Measurements from ENCODE around the gene PNPLA2.

Gene PNPLA2

DNA sequence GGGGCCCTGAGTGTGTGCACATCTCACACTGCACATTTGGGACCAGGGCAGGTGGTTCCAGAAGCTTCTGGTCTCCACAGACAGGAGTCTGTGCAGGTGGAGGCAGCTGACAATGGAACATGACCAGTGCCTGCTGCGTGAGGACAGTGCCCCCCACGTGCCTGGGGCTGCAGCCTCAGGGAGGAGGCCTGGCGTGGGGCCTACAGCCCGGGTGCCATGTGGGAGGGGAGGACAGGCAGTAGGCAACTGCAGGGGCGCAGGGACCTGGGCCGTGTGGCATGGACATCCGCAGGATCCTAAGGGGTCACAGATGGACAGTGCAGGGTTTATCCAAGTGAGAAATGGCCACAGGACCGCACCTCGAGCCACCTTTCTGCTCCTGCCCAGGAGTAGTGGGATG, 52.8 kb downstream of the PNPLA2 start:
- no peak for DNase-seq
- Histone ChIP-seq H3K36me3 (no peaks in the 10 kb centered on the region; the same call in 1 of the 2 replicates), H3K9me3 (no peaks in the 10 kb centered on the region), H3K4me1 (no peaks in the 10 kb centered on the region), H3K4me3 (ENCODE audit: low read depth, low read length) (no peak overlapping the region), H3K27me3 (no peaks in the 10 kb centered on the region)
- TF ChIP-seq, protein P1, sequence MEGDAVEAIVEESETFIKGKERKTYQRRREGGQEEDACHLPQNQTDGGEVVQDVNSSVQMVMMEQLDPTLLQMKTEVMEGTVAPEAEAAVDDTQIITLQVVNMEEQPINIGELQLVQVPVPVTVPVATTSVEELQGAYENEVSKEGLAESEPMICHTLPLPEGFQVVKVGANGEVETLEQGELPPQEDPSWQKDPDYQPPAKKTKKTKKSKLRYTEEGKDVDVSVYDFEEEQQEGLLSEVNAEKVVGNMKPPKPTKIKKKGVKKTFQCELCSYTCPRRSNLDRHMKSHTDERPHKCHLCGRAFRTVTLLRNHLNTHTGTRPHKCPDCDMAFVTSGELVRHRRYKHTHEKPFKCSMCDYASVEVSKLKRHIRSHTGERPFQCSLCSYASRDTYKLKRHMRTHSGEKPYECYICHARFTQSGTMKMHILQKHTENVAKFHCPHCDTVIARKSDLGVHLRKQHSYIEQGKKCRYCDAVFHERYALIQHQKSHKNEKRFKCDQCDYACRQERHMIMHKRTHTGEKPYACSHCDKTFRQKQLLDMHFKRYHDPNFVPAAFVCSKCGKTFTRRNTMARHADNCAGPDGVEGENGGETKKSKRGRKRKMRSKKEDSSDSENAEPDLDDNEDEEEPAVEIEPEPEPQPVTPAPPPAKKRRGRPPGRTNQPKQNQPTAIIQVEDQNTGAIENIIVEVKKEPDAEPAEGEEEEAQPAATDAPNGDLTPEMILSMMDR (IDR thresholded peaks at IDR 0.05; ENCODE audit: low read depth, low read length) = no peak

DNA sequence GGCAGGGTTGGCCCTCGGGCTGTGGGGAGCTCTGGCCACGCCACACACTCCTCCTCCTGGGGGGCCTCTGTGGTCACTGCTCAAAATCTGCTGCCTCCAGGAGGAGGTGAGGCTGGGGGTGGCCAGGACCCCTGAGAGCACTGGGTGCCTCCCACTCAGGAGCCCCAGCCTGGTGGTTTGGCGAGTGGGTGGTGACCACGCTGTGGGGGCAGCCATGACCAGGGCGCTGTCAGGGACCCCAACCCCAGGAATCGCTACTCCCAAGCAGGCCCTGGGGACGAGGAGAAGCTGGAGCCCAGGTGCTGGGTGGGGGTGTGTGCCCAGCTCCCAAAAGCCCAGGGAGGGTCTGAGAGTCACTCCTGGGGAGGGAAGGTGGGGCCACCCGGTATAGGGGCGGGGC, 54.1 kb downstream of the PNPLA2 start:
- TF ChIP-seq, protein P1 (IDR thresholded peaks at IDR 0.05; ENCODE audit: low read depth, low read length) = no peak
- H3K4me1 ChIP-seq = no peaks in the 10 kb centered on the region
- no peaks in the 10 kb centered on the region for H3K27me3 ChIP-seq
- no peaks in the 10 kb centered on the region for H3K9me3 ChIP-seq
- no peaks in the 10 kb centered on the region; the same call in 1 of the 2 replicates for H3K36me3 ChIP-seq
- no peak for DNase-seq
- H3K4me3 ChIP-seq (ENCODE audit: low read depth, low read length) = no peak overlapping the region

DNA sequence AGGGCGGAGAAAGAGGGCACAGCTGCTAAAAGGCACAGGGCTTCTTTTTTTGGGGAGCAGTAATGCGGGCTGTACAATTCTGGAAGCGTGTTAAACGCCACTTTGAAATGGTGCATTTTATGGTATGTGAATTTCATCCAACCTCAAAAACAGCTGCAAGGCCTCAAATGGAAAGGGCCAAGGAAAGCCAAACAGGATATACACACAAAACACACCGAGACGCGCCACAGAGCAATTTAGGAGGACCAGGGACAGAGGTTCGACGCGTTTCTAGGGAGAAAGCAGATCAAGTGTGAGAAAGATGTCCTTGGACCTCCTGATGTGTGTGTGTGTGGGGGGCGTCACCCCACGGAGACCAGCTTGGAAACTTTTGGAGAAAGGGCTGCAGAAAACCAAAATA, 55.0 kb downstream of the PNPLA2 start:
- DNase-seq = no peak
- Histone ChIP-seq H3K4me3 (ENCODE audit: low read depth, low read length) (no peak overlapping the region), H3K9me3 (no peaks in the 10 kb centered on the region), H3K27me3 (no peaks in the 10 kb centered on the region), H3K4me1 (no peaks in the 10 kb centered on the region), H3K36me3 (no peaks in the 10 kb centered on the region; the same call in 1 of the 2 replicates)
- TF ChIP-seq, protein P1 (IDR thresholded peaks at IDR 0.05; ENCODE audit: low read depth, low read length) = no peak
